HG03064 (cell line): ENCODE data around the gene PRKD2.

Experiments
- ATAC-seq: cut with Tn5 transposase; IDR thresholded peaks from one replicate; pipeline ENCODE4 v1.9.1; 2021; ENCODE audit warnings: low read depth; ENCODE audit not compliant: unreplicated experiment

Gene PRKD2

DNA sequence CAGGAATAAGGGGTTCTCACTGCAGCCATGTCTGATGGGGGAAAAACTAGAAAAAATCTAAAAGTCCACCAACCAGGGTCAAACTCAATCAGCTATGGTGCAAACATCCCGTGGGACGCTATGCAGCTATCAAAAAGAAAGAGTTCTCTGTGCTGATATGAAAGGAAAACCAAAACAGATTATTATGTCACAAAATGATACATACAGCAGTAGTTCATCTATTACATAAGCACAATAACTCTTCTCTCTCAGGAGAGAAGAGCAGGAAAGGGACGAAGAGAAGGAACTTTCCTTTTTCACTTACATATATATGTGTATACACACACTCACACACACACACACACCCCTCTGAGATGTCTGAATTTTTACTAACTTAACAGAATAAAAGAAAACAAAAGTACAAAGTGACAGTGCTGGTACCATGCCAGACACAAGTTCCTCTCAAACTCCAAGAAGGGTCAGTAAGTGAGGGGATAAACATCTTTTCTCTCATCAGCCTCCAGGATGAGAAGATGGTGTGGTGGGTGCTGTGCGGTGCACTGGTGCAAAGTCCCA lies 26.1 kb upstream of the PRKD2 start:
- ATAC-seq: no peak

- no peak for ATAC-seq
Measured at GRCh38 chr19:46741447-46741846, 24.5 kb upstream of the PRKD2 start.

- no peak for ATAC-seq
Measured at GRCh38 chr19:46739290-46739771, 22.4 kb upstream of the PRKD2 start.

DNA sequence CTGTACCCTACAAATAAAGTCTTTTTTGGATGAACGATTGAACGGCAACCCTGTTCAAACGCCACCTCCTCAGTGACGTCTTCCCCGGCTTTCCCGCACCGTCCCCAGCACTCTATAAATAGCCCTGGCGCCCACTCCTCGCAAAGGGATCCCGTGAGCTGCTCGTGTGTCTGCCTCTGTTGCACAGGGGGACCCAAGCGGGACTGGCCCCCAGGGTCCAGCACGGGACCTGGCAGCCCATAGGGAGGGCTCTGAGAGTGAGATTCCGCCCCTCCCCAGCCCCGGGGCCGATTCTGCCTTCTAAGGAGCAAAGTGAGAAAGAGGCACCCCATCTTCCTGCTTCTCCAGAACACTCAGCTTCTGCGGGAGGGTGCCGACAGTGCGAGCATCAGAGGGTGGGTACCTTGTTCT lies 20.9 kb upstream of the PRKD2 start:
- ATAC-seq: no peak

DNA sequence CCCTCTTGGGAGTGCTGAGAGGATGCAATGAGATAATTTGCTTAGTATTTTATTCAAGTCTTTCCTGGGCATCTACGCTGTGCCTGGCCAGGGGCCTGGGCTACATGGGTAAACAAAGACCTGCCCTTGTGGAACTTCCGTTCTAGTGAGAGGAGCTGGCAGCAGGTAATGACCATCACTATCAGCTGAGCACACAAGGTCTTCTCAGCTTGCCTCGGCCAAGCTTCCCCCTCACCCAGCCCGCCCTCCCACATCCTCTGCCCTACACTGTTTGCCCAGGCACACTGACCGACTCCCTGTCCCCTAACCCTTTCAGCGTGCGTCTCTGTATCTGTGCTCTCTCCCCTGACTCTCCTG lies 20.4 kb upstream of the PRKD2 start:
- no peak for ATAC-seq

- ATAC-seq: no peak
Measured at GRCh38 chr19:46736531-46737297, 19.8 kb upstream of the PRKD2 start.

- no peak for ATAC-seq
Measured at GRCh38 chr19:46733690-46734292, 16.9 kb upstream of the PRKD2 start.

DNA sequence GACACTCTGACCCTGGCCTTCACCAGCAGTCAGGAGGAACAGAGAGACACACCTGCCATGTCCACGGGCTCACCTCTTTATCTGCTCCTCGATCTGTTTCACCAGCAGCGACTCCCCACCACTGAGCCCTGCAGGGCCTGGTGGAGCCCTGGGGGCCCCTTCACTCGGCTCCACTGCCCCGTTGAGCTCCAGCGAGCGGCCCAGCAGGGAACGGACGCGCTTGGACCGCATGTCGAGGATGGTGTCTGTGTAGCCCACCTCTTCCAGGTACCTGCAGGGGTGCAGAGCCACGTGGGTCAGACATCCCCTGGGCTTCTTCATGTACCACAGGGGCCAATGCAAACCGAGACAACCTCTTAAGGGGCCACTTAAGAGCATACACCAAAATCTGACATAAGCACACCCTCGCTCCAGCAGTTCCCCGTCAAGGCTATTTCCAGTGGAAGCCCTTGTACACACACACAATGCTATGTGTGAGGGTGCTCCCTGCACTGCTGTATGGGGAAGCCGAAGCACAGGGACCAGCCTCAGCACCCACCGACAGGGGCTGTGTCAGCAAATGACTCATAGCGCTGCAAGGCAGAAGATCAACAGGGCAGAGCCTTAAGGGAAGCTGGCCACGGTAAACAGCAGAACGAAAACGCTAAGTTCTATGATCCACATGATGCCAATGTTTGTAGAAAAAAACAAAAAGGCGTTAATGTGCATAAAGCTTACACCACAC lies 16.2 kb upstream of the PRKD2 start:
- no peak for ATAC-seq

DNA sequence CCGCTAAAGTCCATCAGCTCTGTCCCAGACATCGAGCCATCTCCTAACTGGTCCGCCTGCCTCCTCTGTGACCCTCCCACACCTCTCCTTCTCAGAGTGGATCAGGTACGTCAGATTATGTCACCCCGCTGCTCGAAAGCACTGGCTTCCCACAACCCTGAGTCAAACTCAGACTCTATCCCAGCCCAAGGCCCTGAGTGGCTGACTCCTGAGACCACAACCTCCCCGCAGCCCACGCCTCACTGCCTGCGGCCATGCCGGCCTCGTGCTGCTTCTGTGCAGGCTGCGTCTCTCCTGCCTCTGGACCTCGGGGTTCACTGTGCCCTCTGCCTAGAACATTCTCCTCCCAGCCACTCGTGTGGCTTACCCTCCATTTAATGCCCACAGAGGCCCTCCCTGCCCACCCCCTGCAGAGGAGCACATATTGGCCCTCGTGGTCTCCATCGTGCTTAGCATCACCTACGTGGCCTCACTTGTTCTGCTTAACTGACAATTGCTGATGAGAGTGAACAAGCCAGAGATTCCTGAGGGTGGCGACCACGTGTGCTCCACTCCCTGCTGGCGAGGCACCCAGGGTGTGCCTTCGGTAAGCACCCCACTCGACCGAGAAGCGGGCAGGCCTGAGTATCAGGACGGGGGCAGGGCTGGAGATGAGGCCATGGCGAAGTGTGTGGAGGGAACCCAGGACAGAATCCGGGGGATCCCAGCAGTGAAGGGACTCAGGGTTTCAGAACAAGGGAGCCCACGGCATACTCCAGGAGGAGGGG lies 15.4 kb upstream of the PRKD2 start:
- ATAC-seq: no peak

DNA sequence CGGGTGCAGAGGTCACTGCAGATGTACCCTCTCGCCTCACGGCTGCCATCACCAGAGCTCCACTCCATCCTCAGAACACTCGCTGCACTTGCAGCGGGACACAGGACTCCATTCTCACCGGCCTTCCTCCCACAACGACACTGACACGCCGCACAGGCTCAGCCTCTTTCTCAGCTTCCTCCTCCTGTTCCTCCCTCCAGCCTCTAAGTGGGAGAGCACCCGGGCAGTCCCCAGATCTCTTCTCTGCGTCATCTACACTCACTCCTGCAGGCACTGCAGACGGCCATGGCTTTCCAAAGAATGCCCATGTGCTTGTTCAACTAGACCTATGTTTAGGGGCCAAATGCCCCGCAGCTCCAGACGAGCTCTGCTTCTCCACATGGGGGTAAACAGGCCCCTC lies 14.7 kb upstream of the PRKD2 start:
- ATAC-seq: no peak

GRCh38 chr19:46731007-46731501 lies 14.1 kb upstream of the PRKD2 start:
- ATAC-seq: no peak

- ATAC-seq: no peak
Measured at GRCh38 chr19:46730595-46730994, 13.7 kb upstream of the PRKD2 start.

GRCh38 chr19:46730187-46730586 lies 13.3 kb upstream of the PRKD2 start:
- no peak for ATAC-seq

GRCh38 chr19:46729696-46730095 lies 12.8 kb upstream of the PRKD2 start:
- no peak for ATAC-seq

GRCh38 chr19:46728693-46729339 lies 11.9 kb upstream of the PRKD2 start:
- no peak for ATAC-seq

DNA sequence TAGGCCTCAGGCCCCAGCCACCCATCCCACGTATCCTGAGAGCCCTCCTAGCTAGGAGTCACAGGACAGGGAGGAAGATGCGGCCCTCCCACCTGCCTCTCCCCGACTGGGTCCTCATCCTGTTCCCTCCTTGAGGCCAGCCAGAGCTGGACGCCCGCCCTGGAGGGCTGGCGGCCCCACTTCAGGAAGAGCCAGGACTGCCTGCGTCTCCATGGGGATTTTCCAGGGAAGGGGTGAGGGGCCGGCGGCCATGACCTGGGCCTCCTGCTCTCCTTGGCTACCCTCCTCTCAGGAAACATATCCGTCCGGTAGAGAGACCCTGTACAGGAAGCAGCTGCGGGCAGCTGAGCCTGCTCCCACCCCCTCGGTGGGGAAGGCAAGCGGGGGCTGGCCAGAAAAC lies 11.3 kb upstream of the PRKD2 start:
- ATAC-seq: no peak

DNA sequence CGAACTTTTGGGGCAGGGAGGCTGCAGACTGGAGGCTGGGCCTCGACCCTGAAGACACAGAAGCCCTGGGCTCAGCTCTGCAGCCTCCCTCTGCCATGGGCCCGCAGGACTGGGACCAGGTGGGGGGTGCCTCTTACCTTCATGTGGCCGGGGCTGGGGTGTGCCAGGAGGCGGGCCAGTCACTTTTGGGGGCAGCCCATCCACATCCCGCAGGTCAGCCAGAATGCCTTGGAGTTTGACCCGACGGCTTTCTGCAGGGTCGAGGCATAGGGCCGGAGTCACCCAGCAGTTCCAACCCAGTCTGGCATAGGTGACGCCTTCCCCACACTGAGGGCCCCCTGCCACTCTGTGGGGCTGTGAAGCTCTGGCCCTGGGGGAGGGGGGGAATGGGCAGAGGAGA lies 10.8 kb upstream of the PRKD2 start:
- ATAC-seq: no peak

DNA sequence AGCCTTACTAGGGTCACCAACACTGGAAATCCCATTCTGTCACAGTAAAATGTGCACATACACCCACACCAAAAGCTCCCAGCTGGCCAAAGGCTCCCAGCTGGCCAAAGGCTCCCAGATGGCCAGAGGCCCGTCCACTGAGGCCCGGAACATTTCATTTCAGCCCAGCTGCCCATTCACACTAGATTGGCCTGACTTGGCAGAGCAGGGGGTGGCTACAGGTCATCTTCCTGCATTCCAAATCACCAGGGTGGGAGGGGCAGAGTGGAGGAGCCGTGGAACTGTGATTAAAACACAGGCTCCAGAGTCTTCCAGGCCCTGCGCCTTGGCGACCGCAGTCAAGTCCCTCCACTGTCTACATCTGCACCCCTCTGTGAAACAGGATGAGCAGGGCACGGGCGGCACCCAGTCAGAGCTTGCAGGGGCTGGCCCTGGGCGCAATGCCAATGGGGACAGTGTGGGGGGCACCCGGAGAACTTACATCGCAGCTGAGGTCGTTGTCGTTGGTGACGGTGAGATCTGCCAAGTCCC lies 10.1 kb upstream of the PRKD2 start:
- no peak for ATAC-seq

- ATAC-seq: no peak
Measured at GRCh38 chr19:46726551-46726950, 9.6 kb upstream of the PRKD2 start.
